Tibial nerve (tissue), 4 donors: ENCODE data around the gene SULT1A3. TPM values are rescaled to one million over a fixed set of nuclear protein-coding genes. Genes with fewer than 3 reads are reported as not detected.
"Not testable (repeated sequence)": the region's sequence is repeated elsewhere in the genome, so short reads cannot be mapped to it uniquely, and the experiment has no call there.

Source experiments
- DNase-seq, 2 donors: peaks; one replicate each; pipeline ENCODE4 v3.0.0-alpha.2; 2019; ENCODE audit warnings: low spot score in 2 of 2
- H3K27ac ChIP-seq, 4 donors: fragments of 200-600 bp; sonication (generic) in 3 of 4; one replicate each; pipeline ENCODE4 v1.5.1; 2017 to 2019; ENCODE audit warnings: mild to moderate bottlenecking in 1 of 4
- H3K27me3 ChIP-seq, 2 donors: fragments of 200-600 bp; sonication (generic) in 1 of 2; one replicate each; pipeline versions ENCODE4 v1.5.1 to v1.6.0; 2017 to 2019
- H3K36me3 ChIP-seq, 3 donors: fragments of 200-600 bp; sonication (generic); one replicate each; pipeline ENCODE4 v1.5.1; 2018 to 2019
- H3K4me1 ChIP-seq, 4 donors: fragments of 200-600 bp; sonication (generic) in 3 of 4; one replicate each; pipeline ENCODE4 v1.5.1; 2017 to 2019
- H3K4me3 ChIP-seq, 4 donors: fragments of 200-600 bp; sonication (generic) in 3 of 4; one replicate each; pipeline ENCODE4 v1.5.1; 2017 to 2019; ENCODE audit warnings: mild to moderate bottlenecking in 1 of 4, moderate library complexity in 1 of 4
- H3K9me3 ChIP-seq, 4 donors: fragments of 200-600 bp; sonication (generic) in 3 of 4; one replicate each; pipeline ENCODE4 v1.5.1; 2017 to 2019
- CTCF ChIP-seq, 5 experiments: fragments of 200-600 bp in 3 of 5; fragments of 450-650 bp in 2 of 5; sonication (generic) in 3 of 5; IDR thresholded peaks; one replicate each; pipeline ENCODE4 v1.5.1; 2016 to 2019; ENCODE audit warnings: antibody characterized with exemption in 5 of 5, mild to moderate bottlenecking in 3 of 5, moderate library complexity in 2 of 5
- EP300 ChIP-seq, 2 donors: sonication (generic); formaldehyde crosslinking; IDR thresholded peaks; one replicate each; pipeline ENCODE4 v1.6.1; 2017; ENCODE audit warnings: antibody characterized with exemption in 2 of 2, mild to moderate bottlenecking in 1 of 2
- POLR2A ChIP-seq, 2 donors: fragments of 450-650 bp; IDR thresholded peaks; one replicate each; pipeline ENCODE4 v1.6.1; 2017; ENCODE audit warnings: antibody characterized with exemption in 2 of 2, mild to moderate bottlenecking in 2 of 2, moderate library complexity in 2 of 2
- WGBS, 2 donors: methylation state at CpG; one replicate each; pipeline ENCODE4 v1.1.5; 2018; 5-methylcytosine and 5-hydroxymethylcytosine counted together
- total RNA-seq, 4 donors: library from RNA; depleted of rRNA; stranded (reverse); fragments of >200 nt; gene quantifications; one replicate each; pipeline ENCODE4 v1.1.0, GENCODE V29; 2016

The SULT1A3 gene
- 10 to 100 TPM in 3 of 4 donors, 1 to 10 TPM in 1; 9.8 to 55.3 (median 32.9) TPM for total RNA-seq

DNA sequence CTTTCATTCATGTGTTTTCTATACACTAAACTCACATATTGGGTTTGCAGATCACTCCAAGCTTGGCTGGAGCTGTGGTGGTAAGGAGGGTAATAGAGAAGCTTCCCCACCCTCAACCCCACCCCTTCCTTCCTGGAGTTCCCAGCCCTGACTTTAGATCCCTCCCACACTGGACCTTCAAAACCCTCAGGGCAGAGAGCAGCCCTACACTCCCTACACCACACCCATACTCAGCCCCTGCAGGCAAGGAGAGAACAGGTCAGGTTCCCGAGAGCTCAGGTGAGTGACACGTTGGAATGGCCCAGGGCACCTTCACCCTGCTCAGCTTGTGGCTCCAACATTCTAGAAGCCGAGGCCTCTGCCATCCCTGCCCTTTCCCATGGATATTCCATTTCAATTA lies at the start of gene SULT1A3:
SULT1A3 (plus strand) TSS at position 207 of the 400 bp plus-strand sequence. CDS start 1,474 bp downstream, outside the sequence.
- WGBS, 2 donors, result no CpG with 5 or more reads among the region's 3 CpGs

GRCh38 chr16:30151091-30151490 lies 48.0 kb upstream of the SULT1A3 start:
- no peak overlapping the region for H3K4me3 ChIP-seq
- no peak for TF ChIP-seq EP300 (IDR thresholded peaks at IDR 0.05)
- no peak for TF ChIP-seq CTCF (IDR thresholded peaks at IDR 0.05)
- TF ChIP-seq POLR2A (IDR thresholded peaks at IDR 0.05), result no peak
- no peak overlapping the region for H3K27ac ChIP-seq
- no peaks in the 10 kb centered on the region for H3K4me1 ChIP-seq
- no peaks in the 10 kb centered on the region for H3K36me3 ChIP-seq
- peaks cover 0 to 14% (median 2%) of the 10 kb centered on the region in 4 donors for H3K9me3 ChIP-seq
- 90 to 92% methylated on average over 7 of the region's 7 CpGs for WGBS, 2 donors
- no peaks in the 10 kb centered on the region for H3K27me3 ChIP-seq
- no peak for DNase-seq

More for the DNA sequence above, at the start of gene SULT1A3:
- not testable (repeated sequence) for H3K4me3 ChIP-seq, H3K27ac ChIP-seq, H3K9me3 ChIP-seq, DNase-seq, H3K27me3 ChIP-seq, H3K4me1 ChIP-seq, H3K36me3 ChIP-seq

DNA sequence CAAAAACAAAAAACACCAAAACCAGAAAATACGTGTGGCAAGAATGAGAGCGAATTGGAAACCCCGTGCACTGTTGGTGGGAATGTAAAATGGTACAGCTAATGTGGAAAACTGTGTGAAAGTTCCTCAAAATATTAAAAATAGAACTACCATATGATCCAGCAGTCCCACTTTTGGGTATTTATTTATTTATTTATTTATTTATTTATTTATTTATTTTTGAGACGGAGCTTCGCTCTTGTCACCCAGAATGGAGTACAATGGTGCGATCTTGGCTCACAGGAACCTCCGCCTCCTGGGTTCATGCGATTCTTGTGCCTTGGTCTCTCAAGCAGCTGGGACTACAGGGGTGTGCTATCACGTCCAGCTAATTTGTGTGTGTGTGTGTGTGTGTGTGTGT lies 46.5 kb upstream of the SULT1A3 start:
- Histone ChIP-seq H3K36me3 (no peaks in the 10 kb centered on the region), H3K27ac (no peak overlapping the region), H3K4me1 (no peaks in the 10 kb centered on the region), H3K9me3 (peaks cover 0 to 14% (median 2%) of the 10 kb centered on the region in 4 donors), H3K27me3 (no peaks in the 10 kb centered on the region), H3K4me3 (no peak overlapping the region)
- DNase-seq, result no peak
- 95% methylated on average over 9 of the region's 9 CpGs for WGBS, 2 donors
- TF ChIP-seq EP300 (IDR thresholded peaks at IDR 0.05) (no peak), POLR2A (IDR thresholded peaks at IDR 0.05) (no peak), CTCF (IDR thresholded peaks at IDR 0.05) (no peak)

- Histone ChIP-seq H3K4me3 (no peak overlapping the region), H3K36me3 (no peaks in the 10 kb centered on the region), H3K9me3 (no peaks in the 10 kb centered on the region), H3K27me3 (no peaks in the 10 kb centered on the region), H3K4me1 (no peaks in the 10 kb centered on the region), H3K27ac (no peak overlapping the region)
- no peak for TF ChIP-seq EP300 (IDR thresholded peaks at IDR 0.05)
- no peak for DNase-seq
- 95 to 97% methylated on average over 5 of the region's 5 CpGs for WGBS, 2 donors
Observed at GRCh38 chr16:30155188-30155587, 43.9 kb upstream of the SULT1A3 start.

GRCh38 chr16:30157214-30157613 lies 41.8 kb upstream of the SULT1A3 start:
- DNase-seq, result no peak

DNA sequence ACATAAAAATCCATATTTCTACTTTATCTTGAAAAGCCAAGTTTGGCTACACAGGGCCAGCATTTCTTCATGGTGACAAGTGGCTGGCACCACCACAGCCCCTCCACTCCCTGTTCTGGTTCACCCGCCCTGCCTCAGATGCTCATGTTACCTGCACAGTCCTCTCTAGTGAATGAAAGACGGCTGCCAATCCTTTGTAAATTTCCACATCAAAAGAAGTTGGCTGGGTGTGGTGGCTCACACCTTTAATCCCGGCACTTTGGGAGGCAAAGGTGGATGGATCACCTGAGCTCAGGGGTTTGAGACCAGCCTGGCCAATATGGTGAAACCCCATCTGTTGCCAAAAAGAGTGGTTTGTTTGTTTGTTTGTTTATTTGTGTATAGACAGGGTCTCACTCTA lies 35.5 kb upstream of the SULT1A3 start:
- DNase-seq, result no peak
- no peak for TF ChIP-seq EP300 (IDR thresholded peaks at IDR 0.05)
- Histone ChIP-seq H3K4me1 (no peaks in the 10 kb centered on the region), H3K9me3 (no peaks in the 10 kb centered on the region), H3K4me3 (no peak overlapping the region), H3K36me3 (no peaks in the 10 kb centered on the region), H3K27me3 (no peaks in the 10 kb centered on the region), H3K27ac (no peak overlapping the region)
- 78 to 83% methylated on average over 3 of the region's 3 CpGs for WGBS, 2 donors

More at GRCh38 chr16:30157214-30157613, 41.8 kb upstream of the SULT1A3 start:
- no peaks in the 10 kb centered on the region for H3K27me3 ChIP-seq
- H3K4me1 ChIP-seq, result no peaks in the 10 kb centered on the region
- H3K36me3 ChIP-seq, result no peaks in the 10 kb centered on the region
- 64 to 74% methylated on average over 1 of the region's 1 CpG for WGBS, 2 donors
- no peaks in the 10 kb centered on the region for H3K9me3 ChIP-seq
- H3K4me3 ChIP-seq, result no peak overlapping the region
- TF ChIP-seq POLR2A (IDR thresholded peaks at IDR 0.05) (no peak), CTCF (IDR thresholded peaks at IDR 0.05) (no peak), EP300 (IDR thresholded peaks at IDR 0.05) (no peak)
- no peak overlapping the region for H3K27ac ChIP-seq
